PC-3 (cell line): ENCODE data around the gene ICE2. TPM values are rescaled to one million over a fixed set of nuclear protein-coding genes. Genes with fewer than 3 reads are reported as not detected.
A peak's percentile ranks its signal among the peaks of the same experiment; 100 is the strongest.

Experiments
- ATAC-seq: fragments of 200-7000 bp; cut with Tn5 transposase; 2 replicates; pipeline ENCODE4 v1.9.1; 2020; ENCODE audit warnings: mild to moderate bottlenecking, moderate library complexity
- BruUV-seq: library from RNA; stranded (reverse); fragments of 400-500 nt; replicated peaks from 2 replicates; lab custom pipeline; 2021; lab: Mats Ljungman, UMichigan
- CTCF ChIA-PET: fragments of 300-600 bp; sonication (Branson Sonifier 250); formaldehyde crosslinking; loops from one replicate; lab custom pipeline; 2022; ENCODE audit warnings: antibody characterized with exemption; lab: Charles Lee
- POLR2A ChIA-PET: fragments of 300-600 bp; sonication (Branson Sonifier 250); formaldehyde crosslinking; loops from one replicate; lab custom pipeline; 2022; ENCODE audit warnings: antibody characterized with exemption; ENCODE audit not compliant: unreplicated experiment; lab: Charles Lee
- DNase-seq: peaks from one replicate; pipeline ENCODE4 v3.0.0-alpha.2; 2015
- H2AFZ ChIP-seq: fragments of 300-600 bp; sonication (generic); 2 replicates; pipeline ENCODE4 v1.6.0; 2016; ENCODE audit warnings: antibody characterized with exemption, low read length
- H3F3A ChIP-seq: fragments of 300-600 bp; sonication (generic); one replicate; pipeline ENCODE4 v1.6.0; 2017; ENCODE audit warnings: antibody characterized with exemption, low read length, control low read depth, mild to moderate bottlenecking; ENCODE audit not compliant: unreplicated experiment
- H3K27ac ChIP-seq: fragments of 300-600 bp; sonication (generic); 2 replicates; pipeline ENCODE4 v1.5.1; 2016; ENCODE audit warnings: mild to moderate bottlenecking, low read length
- H3K27me3 ChIP-seq: fragments of 300-600 bp; sonication (generic); 2 replicates; pipeline ENCODE4 v1.6.1; 2016; ENCODE audit warnings: low read length, mixed read lengths
- H3K36me3 ChIP-seq: fragments of 300-600 bp; sonication (generic); 2 replicates; pipeline ENCODE4 v1.6.1; 2016; ENCODE audit warnings: low read depth, mixed run types, low read length, mixed read lengths
- H3K4me1 ChIP-seq: fragments of 300-600 bp; sonication (generic); 2 replicates; pipeline ENCODE4 v1.5.1; 2016; ENCODE audit warnings: low read length; ENCODE audit not compliant: insufficient read depth
- H3K4me2 ChIP-seq: fragments of 300-600 bp; sonication (generic); 2 replicates; pipeline ENCODE4 v1.6.0; 2016; ENCODE audit warnings: low read length
- H3K4me3 ChIP-seq: fragments of 300-600 bp; sonication (generic); 2 replicates; pipeline ENCODE4 v1.5.1; 2016; ENCODE audit warnings: mild to moderate bottlenecking, low read length, mixed read lengths
- H3K79me2 ChIP-seq: fragments of 300-600 bp; sonication (generic); 2 replicates; pipeline ENCODE4 v1.6.1; 2017; ENCODE audit warnings: low read length, mixed read lengths
- H3K9ac ChIP-seq: fragments of 300-600 bp; sonication (generic); 2 replicates; pipeline ENCODE4 v1.6.0; 2016; ENCODE audit warnings: mild to moderate bottlenecking, low read length
- H3K9me2 ChIP-seq: fragments of 300-600 bp; sonication (generic); replicated peaks from 2 replicates; pipeline ENCODE4 v1.6.1; 2016; ENCODE audit warnings: mixed run types, low read length, mixed read lengths
- H3K9me3 ChIP-seq: fragments of 300-600 bp; sonication (generic); 2 replicates; pipeline ENCODE4 v1.6.1; 2016; ENCODE audit warnings: low read length, mixed read lengths
- H4K20me1 ChIP-seq: fragments of 300-600 bp; sonication (generic); 2 replicates; pipeline ENCODE4 v1.6.1; 2016; ENCODE audit warnings: low read length, mixed read lengths
- EZH2 ChIP-seq: fragments of 300-600 bp; sonication (generic); IDR thresholded peaks from one replicate; pipeline ENCODE4 v1.6.1; 2017; ENCODE audit warnings: antibody characterized with exemption, mild to moderate bottlenecking, low read length; ENCODE audit not compliant: unreplicated experiment
- EZH2phosphoT487 ChIP-seq: fragments of 300-600 bp; sonication (generic); IDR thresholded peaks from 2 replicates; pipeline ENCODE4 v1.6.1; 2018; ENCODE audit warnings: mild to moderate bottlenecking, antibody characterized with exemption, low read length, borderline replicate concordance
- intact Hi-C: fragments of 100-400 bp; cut with micrococcal nuclease; formaldehyde crosslinking; loops from 2 replicates; pipeline ENCODE4 v1.9.0; 2023
- total RNA-seq: library from RNA; depleted of rRNA; stranded (reverse); fragments of >200 nt; gene quantifications from 2 replicates; pipeline ENCODE4 v1.2.3, GENCODE V29; 2014
- TF ChIP-seq, protein P1 (sequence below): fragments of 300-600 bp; sonication (generic); conservative IDR thresholded peaks from 2 replicates; pipeline ENCODE4 v1.5.1; 2017; ENCODE audit warnings: antibody characterized with exemption, low read depth, mild to moderate bottlenecking, low read length

The ICE2 gene
- total RNA-seq, 1 experiment from 2014 or later, result 14.8 TPM

GRCh38 chr15:60381148-60381788, 97.7 kb downstream of the ICE2 start:
- Histone ChIP-seq H4K20me1 (peaks cover 38% of the 10 kb centered on the region), H3K4me3 (no peak overlapping the region), H3K9ac (no peak overlapping the region), H3K9me2 (no peaks in the 10 kb centered on the region), H3K27me3 (no peaks in the 10 kb centered on the region), H3K79me2 (peaks cover 91% of the 10 kb centered on the region), H2AFZ (no peak overlapping the region), H3K4me1 (peaks cover 89% of the 10 kb centered on the region), H3K9me3 (no peaks in the 10 kb centered on the region), H3F3A (peaks cover 22% of the 10 kb centered on the region), H3K36me3 (peaks cover 72% of the 10 kb centered on the region), H3K27ac (peak overlapping the region; percentile 98), H3K4me2 (no peak overlapping the region)
- ChIA-PET POLR2A (interaction anchor here (0.6 kb wide), 2 partner anchors 8 to 13 kb away, joined by 3 read pairs; no protein-coding TSS in a partner anchor), CTCF (no interaction called here)
- BruUV-seq, result no TSS peak
- no peak for DNase-seq
- TF ChIP-seq EZH2phosphoT487, result no peak
- no peak for TF ChIP-seq EZH2
- TF ChIP-seq, protein P1, sequence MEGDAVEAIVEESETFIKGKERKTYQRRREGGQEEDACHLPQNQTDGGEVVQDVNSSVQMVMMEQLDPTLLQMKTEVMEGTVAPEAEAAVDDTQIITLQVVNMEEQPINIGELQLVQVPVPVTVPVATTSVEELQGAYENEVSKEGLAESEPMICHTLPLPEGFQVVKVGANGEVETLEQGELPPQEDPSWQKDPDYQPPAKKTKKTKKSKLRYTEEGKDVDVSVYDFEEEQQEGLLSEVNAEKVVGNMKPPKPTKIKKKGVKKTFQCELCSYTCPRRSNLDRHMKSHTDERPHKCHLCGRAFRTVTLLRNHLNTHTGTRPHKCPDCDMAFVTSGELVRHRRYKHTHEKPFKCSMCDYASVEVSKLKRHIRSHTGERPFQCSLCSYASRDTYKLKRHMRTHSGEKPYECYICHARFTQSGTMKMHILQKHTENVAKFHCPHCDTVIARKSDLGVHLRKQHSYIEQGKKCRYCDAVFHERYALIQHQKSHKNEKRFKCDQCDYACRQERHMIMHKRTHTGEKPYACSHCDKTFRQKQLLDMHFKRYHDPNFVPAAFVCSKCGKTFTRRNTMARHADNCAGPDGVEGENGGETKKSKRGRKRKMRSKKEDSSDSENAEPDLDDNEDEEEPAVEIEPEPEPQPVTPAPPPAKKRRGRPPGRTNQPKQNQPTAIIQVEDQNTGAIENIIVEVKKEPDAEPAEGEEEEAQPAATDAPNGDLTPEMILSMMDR, result no peak
- ATAC-seq, result no peak
- intact Hi-C loops, result no loop called here

DNA sequence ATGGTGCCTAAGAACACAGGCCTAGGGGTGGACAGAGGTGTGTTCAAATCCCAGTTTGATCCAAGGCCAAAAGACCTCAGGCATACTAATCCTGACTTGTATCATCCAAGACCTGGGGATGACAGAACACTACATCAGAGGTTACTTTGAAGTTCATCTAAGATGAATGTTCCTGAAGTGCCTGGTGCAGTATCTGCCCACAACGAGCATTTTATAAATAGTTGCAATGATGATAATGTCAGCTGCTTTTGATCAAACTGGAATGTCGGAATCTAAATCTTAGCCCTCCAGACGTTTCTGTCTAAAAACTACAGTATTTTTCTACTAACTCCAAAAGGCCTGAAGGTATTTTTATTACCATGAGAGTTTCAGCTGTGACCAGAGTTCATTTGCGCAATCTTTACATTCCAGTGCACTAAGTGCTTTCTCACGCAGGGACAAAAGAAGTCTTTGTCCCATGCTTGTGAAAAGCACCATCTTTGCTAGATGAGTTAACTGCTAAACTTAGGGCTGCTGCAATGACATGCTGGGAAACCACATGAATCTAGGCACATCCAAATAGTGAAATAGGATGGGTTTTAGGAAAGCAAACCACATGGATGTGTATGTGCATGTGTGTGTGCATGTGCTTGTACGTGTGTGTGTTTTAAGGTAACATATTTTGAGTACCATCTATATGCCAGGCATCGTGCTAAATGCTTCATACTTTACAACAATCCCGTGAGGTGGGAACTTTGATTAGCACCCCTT, 99.2 kb downstream of the ICE2 start:
- Histone ChIP-seq H3K4me2 (peak overlapping the region; percentile 59), H3K36me3 (peaks cover 60% of the 10 kb centered on the region), H3K27ac (peak overlapping the region; percentile 98), H4K20me1 (peaks cover 27% of the 10 kb centered on the region), H3K9me2 (no peaks in the 10 kb centered on the region), H2AFZ (no peak overlapping the region), H3K4me1 (peaks cover 93% of the 10 kb centered on the region), H3K9me3 (no peaks in the 10 kb centered on the region), H3K4me3 (no peak overlapping the region), H3F3A (peaks cover 25% of the 10 kb centered on the region), H3K27me3 (no peaks in the 10 kb centered on the region), H3K9ac (peak overlapping the region; percentile 67), H3K79me2 (peaks cover 76% of the 10 kb centered on the region)
- CTCF ChIA-PET, result no interaction called here
- DNase-seq (peak; percentile 86), ATAC-seq (peak; percentile 10; the same call in 1 of the 2 replicates)
- POLR2A ChIA-PET, result no interaction called here
- TF ChIP-seq, protein P1, result no peak
- TF ChIP-seq EZH2phosphoT487, result no peak
- TF ChIP-seq EZH2, result no peak
- intact Hi-C loops, result no loop called here
- no TSS peak for BruUV-seq
